Measurements from ENCODE around the gene LAMA3.

Gene LAMA3

GRCh38 chr18:23853448-23854195, 164.4 kb downstream of the LAMA3 start:
- no peak for TF ChIP-seq JUND (IDR thresholded peaks at IDR 0.05; ENCODE audit: low read depth)
- in situ Hi-C loops (cut with HindIII; ENCODE audit: low pct_unique_long_range_greater_than_20kb, low sequenced_read_pairs): no loop called here
- DNase-seq (ENCODE audit: low read depth in 1 of 2, low spot score in 1 of 2): no peak

- in situ Hi-C loops (cut with HindIII; ENCODE audit: low pct_unique_long_range_greater_than_20kb, low sequenced_read_pairs): no loop called here
- no peak for TF ChIP-seq JUND (IDR thresholded peaks at IDR 0.05; ENCODE audit: low read depth)
- DNase-seq (ENCODE audit: low read depth in 1 of 2, low spot score in 1 of 2): no peak
Measured at GRCh38 chr18:23855721-23856120, 166.5 kb downstream of the LAMA3 start.

GRCh38 chr18:23856466-23857163, 167.4 kb downstream of the LAMA3 start:
- TF ChIP-seq JUND (IDR thresholded peaks at IDR 0.05; ENCODE audit: low read depth): no peak
- DNase-seq (ENCODE audit: low read depth in 1 of 2, low spot score in 1 of 2): no peak
- in situ Hi-C loops (cut with HindIII; ENCODE audit: low pct_unique_long_range_greater_than_20kb, low sequenced_read_pairs): no loop called here

- TF ChIP-seq JUND (IDR thresholded peaks at IDR 0.05; ENCODE audit: low read depth): no peak
- no peak for DNase-seq (ENCODE audit: low read depth in 1 of 2, low spot score in 1 of 2)
- in situ Hi-C loops (cut with HindIII; ENCODE audit: low pct_unique_long_range_greater_than_20kb, low sequenced_read_pairs): no loop called here
Measured at GRCh38 chr18:23857164-23857552, 167.9 kb downstream of the LAMA3 start.

DNA sequence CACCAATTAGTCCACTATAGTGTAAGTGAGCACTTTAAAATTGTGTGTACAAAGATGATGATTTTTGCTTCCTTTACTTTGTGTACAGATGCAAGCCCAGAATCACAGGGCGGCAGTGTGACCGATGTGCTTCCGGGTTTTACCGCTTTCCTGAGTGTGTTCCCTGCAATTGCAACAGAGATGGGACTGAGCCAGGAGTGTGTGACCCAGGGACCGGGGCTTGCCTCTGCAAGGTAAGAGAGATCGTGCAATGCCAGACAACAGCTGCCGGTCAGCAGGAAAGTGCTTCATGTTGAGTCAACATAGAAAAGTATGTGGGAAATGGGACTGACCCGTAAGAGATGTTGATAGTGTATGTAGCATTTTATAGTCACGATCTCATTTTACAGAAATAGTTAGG, 168.5 kb downstream of the LAMA3 start:
- DNase-seq (ENCODE audit: low read depth in 1 of 2, low spot score in 1 of 2): no peak
- TF ChIP-seq JUND (IDR thresholded peaks at IDR 0.05; ENCODE audit: low read depth): no peak
- in situ Hi-C loops (cut with HindIII; ENCODE audit: low pct_unique_long_range_greater_than_20kb, low sequenced_read_pairs): no loop called here

DNA sequence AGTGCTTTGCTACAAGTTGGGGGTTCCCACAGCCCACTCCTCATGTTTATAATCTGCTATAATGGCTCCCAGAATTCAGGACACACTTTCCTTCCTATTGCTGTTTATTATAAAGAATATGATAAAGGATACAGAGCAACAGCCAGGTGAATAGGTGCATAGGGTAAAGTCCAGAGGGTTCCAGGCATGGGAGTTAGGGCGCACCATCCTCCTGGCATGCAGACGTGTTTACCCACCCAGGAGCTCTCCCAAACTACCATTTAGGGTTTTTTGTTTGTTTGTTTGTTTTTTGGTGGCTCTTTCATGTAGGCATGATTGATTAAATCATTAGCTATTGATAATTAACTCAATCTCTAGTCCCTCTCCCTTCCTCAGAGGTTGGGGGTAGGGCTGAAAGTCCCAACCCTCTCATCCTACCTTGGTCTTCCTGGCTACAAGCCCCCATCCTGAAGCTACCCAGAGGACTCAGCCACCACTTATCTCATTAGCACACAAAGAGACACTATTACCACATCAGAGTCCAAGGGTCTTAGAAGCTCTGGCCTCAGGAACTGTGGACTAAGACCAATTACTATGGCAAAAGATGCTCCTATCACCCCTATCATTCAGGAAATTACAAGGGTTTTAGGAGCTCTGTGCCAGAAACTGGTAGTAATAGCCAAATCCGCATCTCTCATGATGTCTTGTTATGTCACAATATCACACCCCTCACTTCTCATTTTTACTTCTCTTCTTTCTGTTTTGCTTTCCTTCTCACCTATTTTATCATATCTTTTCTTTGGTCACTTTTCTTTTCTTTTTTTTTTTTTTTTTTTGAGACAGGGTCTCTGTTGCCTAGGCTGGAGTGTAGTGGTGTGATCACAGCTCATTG, 170.4 kb downstream of the LAMA3 start:
- TF ChIP-seq JUND (IDR thresholded peaks at IDR 0.05; ENCODE audit: low read depth): no peak
- in situ Hi-C loops (cut with HindIII; ENCODE audit: low pct_unique_long_range_greater_than_20kb, low sequenced_read_pairs): no loop called here
- DNase-seq (ENCODE audit: low read depth in 1 of 2, low spot score in 1 of 2): no peak

- no peak for DNase-seq (ENCODE audit: low read depth in 1 of 2, low spot score in 1 of 2)
- in situ Hi-C loops (cut with HindIII; ENCODE audit: low pct_unique_long_range_greater_than_20kb, low sequenced_read_pairs): no loop called here
- TF ChIP-seq JUND (IDR thresholded peaks at IDR 0.05; ENCODE audit: low read depth): no peak
Measured at GRCh38 chr18:23861326-23861725, 172.1 kb downstream of the LAMA3 start.

DNA sequence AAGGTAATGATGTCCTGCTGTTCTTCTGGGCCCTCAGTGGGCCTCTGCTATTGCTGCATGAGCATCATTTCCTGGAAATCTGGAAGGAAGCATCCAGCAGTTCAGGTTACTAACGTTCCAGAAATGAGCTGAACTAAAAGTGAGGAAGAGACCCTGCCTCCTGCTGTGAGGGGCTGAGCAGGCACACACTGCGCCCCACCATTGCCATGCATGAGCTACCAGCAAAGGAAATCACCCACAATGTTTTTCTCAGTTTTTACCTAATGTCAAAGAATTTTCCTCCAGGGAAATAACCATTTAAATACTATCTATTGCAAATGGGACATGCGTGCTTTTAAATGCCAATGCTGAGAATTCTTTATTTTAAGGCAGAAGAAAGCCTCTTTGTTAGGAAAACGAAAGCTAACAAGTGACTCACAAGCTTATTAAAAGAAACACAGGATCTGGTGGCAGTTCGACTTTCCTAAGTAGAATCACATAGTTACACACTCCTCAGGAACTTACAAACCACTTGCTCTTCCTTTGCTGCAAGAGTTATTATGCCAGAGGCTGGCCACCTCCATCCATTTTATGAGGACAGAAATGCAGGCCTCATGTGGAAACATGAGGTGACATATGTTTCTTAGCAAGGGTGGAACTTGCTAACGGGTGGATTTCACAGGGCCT, 172.7 kb downstream of the LAMA3 start:
- no peak for TF ChIP-seq JUND (IDR thresholded peaks at IDR 0.05; ENCODE audit: low read depth)
- DNase-seq (ENCODE audit: low read depth in 1 of 2, low spot score in 1 of 2): no peak
- in situ Hi-C loops (cut with HindIII; ENCODE audit: low pct_unique_long_range_greater_than_20kb, low sequenced_read_pairs): no loop called here

DNA sequence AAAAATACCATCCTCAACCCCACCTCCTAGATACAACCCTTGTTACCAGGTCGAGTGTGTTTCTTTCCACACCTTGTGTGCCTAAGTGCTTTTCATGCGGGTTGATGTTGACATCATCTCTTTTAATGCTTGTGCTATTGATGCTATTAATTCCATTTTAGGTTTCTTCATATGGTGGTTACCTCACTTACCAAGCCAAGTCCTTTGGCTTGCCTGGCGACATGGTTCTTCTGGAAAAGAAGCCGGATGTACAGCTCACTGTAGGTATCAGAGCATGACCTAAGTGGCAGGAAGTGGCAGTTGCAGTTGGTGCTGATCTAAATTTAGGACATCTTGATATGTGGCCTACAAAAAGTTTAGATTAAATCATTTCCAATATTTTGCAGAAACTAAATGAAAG, 175.4 kb downstream of the LAMA3 start:
- DNase-seq (ENCODE audit: low read depth in 1 of 2, low spot score in 1 of 2): no peak
- TF ChIP-seq JUND (IDR thresholded peaks at IDR 0.05; ENCODE audit: low read depth): no peak
- in situ Hi-C loops (cut with HindIII; ENCODE audit: low pct_unique_long_range_greater_than_20kb, low sequenced_read_pairs): no loop called here

- DNase-seq (ENCODE audit: low read depth in 1 of 2, low spot score in 1 of 2): no peak
- no peak for TF ChIP-seq JUND (IDR thresholded peaks at IDR 0.05; ENCODE audit: low read depth)
- in situ Hi-C loops (cut with HindIII; ENCODE audit: low pct_unique_long_range_greater_than_20kb, low sequenced_read_pairs): no loop called here
Measured at GRCh38 chr18:23867006-23867405, 177.8 kb downstream of the LAMA3 start.

DNA sequence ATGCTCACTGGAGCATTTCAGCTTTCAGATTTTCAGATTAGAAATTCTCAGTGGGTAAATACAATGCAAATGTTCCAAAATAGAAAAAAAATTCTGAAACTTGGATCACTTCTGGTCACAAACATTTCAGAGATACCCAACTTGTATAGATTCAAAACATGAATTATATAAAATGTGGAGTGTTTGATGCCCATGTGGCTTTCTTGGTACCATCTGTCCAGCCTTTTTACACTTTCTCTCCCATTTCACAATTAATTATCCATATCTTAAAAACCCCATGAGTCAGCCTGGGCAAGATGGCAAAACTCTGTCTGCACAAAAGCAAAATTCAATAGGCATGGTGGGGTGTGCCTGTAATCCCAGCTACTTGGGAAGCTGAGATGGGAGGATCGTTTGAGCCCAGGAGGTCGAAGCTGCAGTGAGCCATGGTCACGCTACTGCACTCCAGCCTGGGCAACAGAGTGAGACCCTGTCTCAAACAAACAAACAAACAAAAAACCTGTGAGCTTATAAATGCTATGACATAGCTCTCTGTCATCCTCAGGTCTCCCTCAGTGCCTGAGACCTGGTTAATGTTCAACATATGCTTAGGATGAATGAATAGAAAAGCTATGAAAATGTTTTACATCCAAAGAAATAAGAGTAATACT, 179.0 kb downstream of the LAMA3 start:
- no peak for TF ChIP-seq JUND (IDR thresholded peaks at IDR 0.05; ENCODE audit: low read depth)
- no peak for DNase-seq (ENCODE audit: low read depth in 1 of 2, low spot score in 1 of 2)
- in situ Hi-C loops (cut with HindIII; ENCODE audit: low pct_unique_long_range_greater_than_20kb, low sequenced_read_pairs): no loop called here

Data from T47D (cell line).